Inflammatory macrophage (primary cell): Measurements from ENCODE around the gene ATP2B2.

Experiments
- DNase-seq, 2 donors: peaks; one replicate each; pipeline ENCODE4 v3.0.0-alpha.2; 2020 to 2022

The ATP2B2 gene

DNA sequence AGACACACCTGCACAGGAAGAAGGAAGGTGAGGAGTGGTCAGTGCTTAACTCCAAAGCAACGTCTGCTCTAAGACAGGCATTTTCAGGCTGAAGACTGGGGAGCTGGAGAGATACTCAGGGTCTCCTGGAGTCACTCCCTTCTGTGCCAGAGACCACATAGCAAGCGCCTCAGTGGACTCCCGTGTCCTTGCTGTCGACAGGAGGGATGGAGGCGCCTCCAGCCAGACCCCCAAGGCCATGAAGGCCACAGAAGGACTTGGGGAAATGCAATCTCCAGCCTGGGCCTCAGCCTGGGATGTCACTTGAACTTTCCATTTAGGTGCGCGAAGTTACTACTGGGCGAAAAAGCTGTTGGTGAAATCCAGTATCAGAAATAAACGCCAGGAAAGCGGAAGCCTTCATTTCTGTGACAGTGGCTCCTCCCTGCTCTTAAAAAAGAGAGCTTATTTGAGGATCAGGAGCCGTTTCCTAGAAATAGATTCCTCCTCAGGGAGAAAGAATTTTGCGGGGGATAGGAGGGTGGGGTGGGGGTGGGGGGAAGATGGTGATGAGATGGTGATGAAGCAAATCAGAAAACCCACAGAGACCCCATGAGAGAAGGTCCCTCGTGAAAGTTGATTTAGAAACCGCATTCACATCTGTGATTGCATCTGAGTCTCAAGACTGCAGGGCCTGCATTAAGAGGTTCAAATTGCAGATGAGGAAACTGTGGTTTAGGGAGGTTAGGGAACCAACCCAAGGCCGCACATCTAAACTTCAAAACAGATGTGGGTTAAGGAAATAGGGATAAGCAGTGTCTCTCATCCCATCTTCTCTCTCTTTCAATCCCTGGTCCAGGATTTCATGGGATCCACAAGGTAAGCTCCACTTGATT is 78.8 kb downstream of the ATP2B2 start:
- peak; percentile 30 to 61 for DNase-seq

DNA sequence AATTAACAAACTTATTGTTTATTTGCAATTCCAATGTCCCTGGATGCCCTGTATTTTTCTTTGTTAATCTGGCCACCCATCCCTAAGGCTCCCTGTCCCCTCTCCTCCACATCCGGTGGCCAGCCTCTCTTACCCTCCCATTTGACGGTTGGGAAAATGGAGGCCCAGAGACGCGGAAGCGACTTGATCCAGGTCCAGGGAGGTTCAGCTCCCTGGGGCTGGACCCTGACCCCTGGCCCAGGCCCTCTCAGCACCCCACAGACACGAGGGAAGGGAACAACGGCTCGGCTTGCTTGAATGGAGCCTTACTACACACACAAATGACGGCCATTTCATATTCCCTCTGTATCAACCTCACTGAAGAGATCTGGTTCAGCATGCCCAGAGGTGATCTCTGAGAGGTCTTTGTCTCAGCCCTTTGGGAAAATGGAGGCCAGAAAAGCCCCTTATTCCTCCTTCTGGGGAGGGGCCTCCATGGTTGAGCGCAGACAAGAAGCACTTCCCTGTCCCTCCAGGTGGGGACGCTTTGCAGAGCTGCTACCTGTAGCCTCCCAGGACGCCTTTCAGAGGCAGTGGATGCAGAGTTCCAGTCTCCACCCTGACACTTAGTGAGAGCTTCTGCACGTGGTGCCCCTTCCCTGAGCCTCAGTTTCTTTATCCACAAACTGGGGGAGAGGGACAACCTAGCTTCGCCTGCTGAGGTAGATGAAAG is 82.1 kb downstream of the ATP2B2 start:
- no peak for DNase-seq

DNA sequence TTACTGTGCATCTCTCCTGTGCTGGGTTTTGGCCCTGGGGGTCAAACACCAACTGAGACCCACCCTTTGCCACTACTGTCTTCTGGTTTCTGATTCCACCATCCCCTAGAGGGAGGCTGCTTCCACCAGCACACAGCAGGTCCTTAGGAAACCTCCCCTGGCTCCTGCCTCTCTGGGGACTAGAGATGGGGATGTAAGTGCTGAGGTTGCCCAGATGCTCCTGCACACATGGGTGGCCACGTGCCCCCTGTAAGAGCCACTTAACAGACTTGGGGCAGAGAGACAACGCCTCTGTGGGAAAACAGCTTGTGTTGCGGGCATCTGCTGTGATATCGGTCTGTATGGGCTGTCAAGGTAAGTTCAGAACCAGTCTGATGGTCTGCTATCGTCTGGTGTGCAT is 83.4 kb downstream of the ATP2B2 start:
- no peak for DNase-seq

GRCh38 chr3:10420745-10421475 is 84.5 kb downstream of the ATP2B2 start:
- DNase-seq, result no peak

DNA sequence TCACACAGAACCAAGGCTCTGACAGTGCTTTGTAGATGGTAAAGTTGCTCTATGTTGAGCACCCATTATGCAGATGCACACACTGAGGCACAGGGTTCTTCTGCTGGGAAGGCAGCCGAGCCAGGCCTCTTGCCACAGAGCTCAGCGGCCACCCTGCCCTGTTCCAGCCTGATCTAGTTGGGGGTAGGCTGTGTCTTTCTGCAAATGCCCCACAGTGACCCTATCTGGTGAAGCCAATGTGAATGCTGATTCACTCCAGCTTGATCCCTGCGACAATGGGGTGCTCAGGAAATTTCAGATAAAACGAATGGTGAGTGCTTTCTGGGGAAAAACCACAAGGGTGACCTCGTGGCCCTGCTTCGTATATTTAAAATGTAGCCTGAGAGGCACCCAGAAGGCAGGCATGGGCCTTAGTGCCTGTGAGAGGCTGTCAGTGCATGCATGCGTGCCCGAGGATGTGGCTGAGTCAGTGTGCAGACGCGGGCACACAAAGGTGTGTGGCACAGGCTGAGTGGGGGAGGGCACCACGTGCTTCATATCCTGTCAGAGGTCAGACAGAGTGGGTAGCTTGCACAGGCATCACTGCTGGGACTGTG is 85.7 kb downstream of the ATP2B2 start:
- DNase-seq, result no peak

DNA sequence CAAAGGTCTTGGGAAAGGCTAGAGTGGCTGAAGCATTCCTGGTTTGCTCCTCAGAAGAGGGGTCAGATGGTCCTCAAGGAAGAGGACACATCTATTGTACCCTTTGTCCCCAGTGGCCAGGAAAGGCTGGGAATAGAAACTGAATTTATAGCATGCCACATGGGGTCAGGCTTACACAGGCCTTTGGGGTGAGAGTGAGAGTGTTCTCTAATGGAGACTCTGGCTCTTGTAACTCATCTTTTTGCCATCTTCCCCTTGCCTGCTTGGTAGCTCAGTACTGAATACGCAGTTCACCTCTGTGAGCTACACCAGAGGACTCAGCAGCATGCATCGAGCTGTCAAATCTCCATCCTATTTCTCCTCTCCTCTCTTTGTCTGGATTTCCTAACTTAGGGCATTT is 87.5 kb downstream of the ATP2B2 start:
- peak; percentile 40 to 65 for DNase-seq

DNA sequence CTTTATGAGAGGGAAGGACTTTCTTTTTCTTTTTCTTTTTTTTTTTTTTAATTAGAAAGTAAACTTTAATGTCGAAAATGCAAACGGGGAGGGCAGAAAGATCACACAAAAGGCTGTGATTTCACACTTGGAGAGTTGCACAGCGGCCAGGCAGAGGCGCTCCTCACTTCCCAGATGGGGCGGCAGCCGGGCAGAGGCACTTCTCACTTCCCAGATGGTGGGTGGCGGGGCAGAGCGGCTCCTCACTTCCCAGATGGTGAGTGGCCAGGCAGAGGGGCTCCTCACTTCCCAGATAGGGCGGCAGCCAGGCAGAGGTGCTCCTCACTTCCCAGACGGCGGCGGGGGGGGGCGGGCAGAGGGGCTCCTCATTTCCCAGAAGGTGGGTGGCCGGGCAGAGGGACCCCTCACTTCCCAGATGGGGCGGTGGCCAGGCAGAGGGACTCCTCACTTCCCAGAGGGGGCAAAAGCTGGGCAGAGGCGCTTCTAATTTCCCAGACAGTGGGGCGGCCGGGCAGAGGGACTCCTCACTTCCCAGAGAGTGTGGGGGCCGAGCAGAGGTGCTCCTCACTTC is 88.6 kb downstream of the ATP2B2 start:
- peak in 1 of 2 donors; percentile 39 for DNase-seq

GRCh38 chr3:10413041-10413440 is 92.3 kb downstream of the ATP2B2 start:
- DNase-seq, result no peak

DNA sequence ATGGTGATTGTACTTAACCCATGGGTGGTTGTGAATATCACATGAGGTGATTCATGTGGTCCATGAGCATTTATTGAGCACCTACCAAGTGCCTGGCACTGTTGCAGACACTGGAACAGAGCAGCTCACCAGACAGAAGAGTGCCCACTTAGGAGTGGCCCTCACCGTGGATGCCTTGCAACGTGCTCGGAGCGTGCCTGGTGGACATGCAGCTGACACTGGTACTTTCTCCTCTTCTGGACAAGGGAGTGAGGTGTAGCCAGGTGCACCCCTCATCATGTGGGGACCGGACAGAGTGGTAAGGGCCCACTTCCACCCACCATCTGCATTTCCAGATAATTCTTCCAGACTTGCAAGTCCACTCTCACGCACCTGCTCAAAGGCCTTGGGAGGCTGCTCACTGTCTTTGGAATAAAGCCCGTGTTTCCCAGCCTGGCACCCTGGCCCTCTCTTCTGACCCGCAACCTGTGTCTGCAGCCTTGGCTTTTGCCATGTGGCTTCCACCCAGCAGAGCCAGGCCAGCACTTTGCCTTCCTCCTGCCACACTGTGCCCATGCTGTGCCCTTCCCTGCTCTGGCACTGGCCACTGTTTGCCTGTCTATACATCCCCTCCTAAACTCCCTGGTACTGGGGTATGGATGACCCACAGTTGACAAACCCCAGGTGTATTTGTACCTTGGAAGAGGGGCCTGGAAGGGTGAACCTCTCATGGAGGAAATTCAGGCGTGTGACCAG is 93.6 kb downstream of the ATP2B2 start:
- DNase-seq, result no peak

GRCh38 chr3:10410383-10411002 is 94.9 kb downstream of the ATP2B2 start:
- no peak for DNase-seq

- no peak for DNase-seq
Measured at GRCh38 chr3:10408680-10409079, 96.7 kb downstream of the ATP2B2 start.

GRCh38 chr3:10407361-10407760 is 98.0 kb downstream of the ATP2B2 start:
- DNase-seq, result no peak

DNA sequence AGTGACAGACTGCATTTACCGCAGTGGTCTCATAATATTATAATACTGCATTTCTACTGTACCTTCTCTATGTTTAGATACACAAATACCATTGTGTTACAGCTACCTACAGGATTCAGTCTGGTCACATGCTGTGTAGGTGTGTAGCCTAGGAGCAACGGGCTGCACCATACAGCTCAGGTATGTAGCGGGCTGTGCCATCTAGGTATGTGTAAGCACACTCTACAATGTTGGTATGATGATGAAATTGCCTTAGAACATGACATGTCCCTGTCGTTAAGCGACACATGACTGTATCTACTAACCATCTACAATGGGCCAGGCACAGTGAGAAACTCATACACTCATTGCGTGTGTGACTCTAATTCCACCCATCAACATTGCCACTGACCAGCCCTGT is 99.0 kb downstream of the ATP2B2 start:
- no peak for DNase-seq

DNA sequence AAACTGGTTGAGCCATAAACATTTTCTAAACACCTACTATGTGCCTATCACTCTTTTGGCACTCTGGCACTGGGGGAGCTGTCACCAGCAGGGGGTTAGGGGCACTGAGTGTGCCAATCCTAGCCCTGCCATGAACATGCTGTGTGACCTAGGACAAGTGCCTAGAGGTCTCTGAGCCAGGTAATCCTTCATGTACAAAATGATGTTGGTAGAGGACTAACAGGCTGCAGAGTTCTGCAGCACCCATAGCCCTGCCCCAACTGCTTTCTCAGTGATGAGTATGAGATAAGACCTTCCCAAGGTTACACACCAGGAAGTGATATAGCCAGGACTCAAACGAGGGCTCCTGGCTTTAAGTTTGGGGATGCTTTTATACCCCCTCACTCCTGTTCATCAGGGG is 99.6 kb downstream of the ATP2B2 start:
- no peak for DNase-seq

GRCh38 chr3:10404876-10405275 is 100.5 kb downstream of the ATP2B2 start:
- no peak for DNase-seq

GRCh38 chr3:10404377-10404776 is 101.0 kb downstream of the ATP2B2 start:
- DNase-seq, result no peak

DNA sequence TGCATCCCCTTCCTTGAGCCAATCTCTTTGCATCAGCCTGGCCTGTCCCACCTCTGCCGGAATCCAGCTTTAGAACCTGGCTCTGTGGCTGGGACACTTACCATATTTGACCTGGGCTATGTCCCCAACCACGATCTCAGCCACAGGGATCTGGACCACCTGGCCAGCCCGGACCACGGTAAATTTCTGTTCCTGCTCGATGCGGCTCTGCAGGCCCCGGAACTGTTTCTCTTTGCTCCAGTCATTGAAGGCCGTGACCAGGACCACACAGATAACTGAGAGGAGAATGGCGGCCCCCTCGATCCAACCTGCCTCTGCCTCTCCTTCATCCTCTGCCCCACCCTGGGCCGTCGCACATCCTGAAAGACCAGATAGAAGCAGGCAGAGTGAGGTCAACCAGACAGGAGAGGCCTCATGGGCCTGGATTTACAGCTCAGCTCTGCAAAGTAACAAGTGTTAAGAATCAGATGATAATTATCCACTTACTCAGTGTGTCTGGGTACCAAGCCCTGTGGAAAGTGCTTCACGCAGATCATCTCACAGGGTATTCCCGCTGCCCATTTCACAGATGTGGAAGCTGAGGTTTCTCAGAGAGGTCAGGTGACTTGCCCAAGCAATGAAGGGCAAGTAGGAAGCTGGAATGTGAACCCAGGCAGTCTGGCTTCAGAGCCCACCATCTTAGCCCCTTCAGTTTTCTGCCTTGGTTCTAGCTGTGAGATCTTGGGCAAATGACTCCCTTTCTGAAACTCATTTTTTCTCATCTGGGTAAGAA is 103.2 kb downstream of the ATP2B2 start:
- DNase-seq, result no peak

GRCh38 chr3:10400749-10401495 is 104.5 kb downstream of the ATP2B2 start:
- DNase-seq, result no peak

GRCh38 chr3:10400050-10400748 is 105.2 kb downstream of the ATP2B2 start:
- no peak for DNase-seq
